ENCODE data around the gene PHKA1.
"Not testable (repeated sequence)": the region's sequence is repeated elsewhere in the genome, so short reads cannot be mapped to it uniquely, and the experiment has no call there.

The PHKA1 gene

GRCh38 chrX:72569786-72570185 is 144.3 kb downstream of the PHKA1 start:
- no peak for DNase-seq

- DNase-seq: no peak
Measured at GRCh38 chrX:72568406-72569092, 145.6 kb downstream of the PHKA1 start.

GRCh38 chrX:72566448-72566847 is 147.7 kb downstream of the PHKA1 start:
- no peak for DNase-seq

GRCh38 chrX:72559655-72560054 is 154.5 kb downstream of the PHKA1 start:
- not testable (repeated sequence) for DNase-seq

- no peak for DNase-seq
Measured at GRCh38 chrX:72554448-72555140, 159.5 kb downstream of the PHKA1 start.

GRCh38 chrX:72552443-72552842 is 161.7 kb downstream of the PHKA1 start:
- DNase-seq: not testable (repeated sequence)

- no peak for DNase-seq
Measured at GRCh38 chrX:72545990-72546389, 168.1 kb downstream of the PHKA1 start.

- no peak for DNase-seq
Measured at GRCh38 chrX:72540318-72540717, 173.8 kb downstream of the PHKA1 start.

- DNase-seq: no peak
Measured at GRCh38 chrX:72539822-72540221, 174.3 kb downstream of the PHKA1 start.

GRCh38 chrX:72536542-72536941 is 177.6 kb downstream of the PHKA1 start:
- no peak for DNase-seq

GRCh38 chrX:72532366-72532765 is 181.7 kb downstream of the PHKA1 start:
- no peak for DNase-seq

Measured in right kidney (tissue), 1 donor.